Measurements from ENCODE around the gene BDKRB2. TPM values are rescaled to one million over a fixed set of nuclear protein-coding genes. Genes with fewer than 3 reads are reported as not detected.
A peak's percentile ranks its signal among the peaks of the same experiment; 100 is the strongest.

Gene BDKRB2
- polyA plus RNA-seq, 1 donor from 2014 or later: not detected

GRCh38 chr14:96255501-96256366 is 51.1 kb downstream of the BDKRB2 start, which contains the start of gene BDKRB1:
BDKRB1 (plus strand) TSS chr14:96256210; CDS start chr14:96263683, 7,473 bp downstream.
- H3K9me3 Mint-ChIP-seq: peaks cover 0 to 2% (median 2%) of the 10 kb centered on the region in 3 donors
- no peak within 1 kb of the TSS for H3K27ac Mint-ChIP-seq
- H3K36me3 Mint-ChIP-seq: no peaks in the 10 kb centered on the region
- H3K4me3 Mint-ChIP-seq: no peak within 1 kb of the TSS
- H3K27me3 Mint-ChIP-seq: peaks cover 19% of the 10 kb centered on the region
- H3K4me1 Mint-ChIP-seq: no peaks in the 10 kb centered on the region

GRCh38 chr14:96256407-96256806 is 51.8 kb downstream of the BDKRB2 start:
- H3K27me3 Mint-ChIP-seq: peaks cover 19% of the 10 kb centered on the region
- no peak overlapping the region for H3K27ac Mint-ChIP-seq

GRCh38 chr14:96257056-96257455 is 52.4 kb downstream of the BDKRB2 start:
- Mint-ChIP-seq H3K27me3 (peaks cover 13% of the 10 kb centered on the region), H3K9me3 (peaks cover 0 to 2% (median 0%) of the 10 kb centered on the region in 3 donors), H3K36me3 (no peaks in the 10 kb centered on the region), H3K27ac (no peak overlapping the region), H3K4me1 (no peaks in the 10 kb centered on the region), H3K4me3 (no peak overlapping the region)

More at GRCh38 chr14:96256407-96256806, 51.8 kb downstream of the BDKRB2 start:
- no peaks in the 10 kb centered on the region for H3K36me3 Mint-ChIP-seq
- H3K9me3 Mint-ChIP-seq: peaks cover 0 to 2% (median 2%) of the 10 kb centered on the region in 3 donors
- no peak overlapping the region for H3K4me3 Mint-ChIP-seq
- H3K4me1 Mint-ChIP-seq: no peaks in the 10 kb centered on the region

GRCh38 chr14:96257900-96258299 is 53.3 kb downstream of the BDKRB2 start:
- Mint-ChIP-seq H3K4me1 (no peaks in the 10 kb centered on the region), H3K36me3 (no peaks in the 10 kb centered on the region), H3K9me3 (peaks cover 0 to 2% (median 0%) of the 10 kb centered on the region in 3 donors), H3K27ac (no peak overlapping the region), H3K27me3 (peaks cover 13% of the 10 kb centered on the region), H3K4me3 (no peak overlapping the region)

GRCh38 chr14:96260341-96260821 is 55.7 kb downstream of the BDKRB2 start:
- H3K9me3 Mint-ChIP-seq: peaks cover 0 to 7% (median 2%) of the 10 kb centered on the region in 3 donors
- H3K4me1 Mint-ChIP-seq: no peaks in the 10 kb centered on the region
- no peaks in the 10 kb centered on the region for H3K36me3 Mint-ChIP-seq
- H3K4me3 Mint-ChIP-seq: no peak overlapping the region
- no peak overlapping the region for H3K27ac Mint-ChIP-seq
- H3K27me3 Mint-ChIP-seq: peaks cover 2% of the 10 kb centered on the region

- no peak overlapping the region for H3K27ac Mint-ChIP-seq
- no peaks in the 10 kb centered on the region for H3K4me1 Mint-ChIP-seq
- H3K27me3 Mint-ChIP-seq: peaks cover 2% of the 10 kb centered on the region
- peaks cover 0 to 7% (median 2%) of the 10 kb centered on the region in 3 donors for H3K9me3 Mint-ChIP-seq
- H3K36me3 Mint-ChIP-seq: peaks cover 3% of the 10 kb centered on the region
- H3K4me3 Mint-ChIP-seq: no peak overlapping the region
Measured at GRCh38 chr14:96261053-96261452, 56.4 kb downstream of the BDKRB2 start.

- Mint-ChIP-seq H3K36me3 (peaks cover 3% of the 10 kb centered on the region), H3K9me3 (peaks cover 0 to 7% (median 2%) of the 10 kb centered on the region in 3 donors), H3K27me3 (peaks cover 2% of the 10 kb centered on the region), H3K27ac (no peak overlapping the region), H3K4me3 (no peak overlapping the region), H3K4me1 (no peaks in the 10 kb centered on the region)
Measured at GRCh38 chr14:96261772-96262655, 57.4 kb downstream of the BDKRB2 start.

GRCh38 chr14:96263347-96264199 is 58.9 kb downstream of the BDKRB2 start:
- Mint-ChIP-seq H3K4me1 (no peaks in the 10 kb centered on the region), H3K9me3 (peaks cover 0 to 7% (median 2%) of the 10 kb centered on the region in 3 donors), H3K27ac (no peak overlapping the region), H3K27me3 (peaks cover 2% of the 10 kb centered on the region), H3K4me3 (peak overlapping the region in 1 of 4 donors; percentile 28), H3K36me3 (peaks cover 3% of the 10 kb centered on the region)

- H3K27me3 Mint-ChIP-seq: peaks cover 2% of the 10 kb centered on the region
- H3K36me3 Mint-ChIP-seq: peaks cover 3% of the 10 kb centered on the region
- H3K4me3 Mint-ChIP-seq: no peak overlapping the region
- H3K4me1 Mint-ChIP-seq: no peaks in the 10 kb centered on the region
- peaks cover 0 to 7% (median 2%) of the 10 kb centered on the region in 3 donors for H3K9me3 Mint-ChIP-seq
- no peak overlapping the region for H3K27ac Mint-ChIP-seq
Measured at GRCh38 chr14:96264200-96264553, 59.5 kb downstream of the BDKRB2 start.

- Mint-ChIP-seq H3K9me3 (peaks cover 0 to 7% (median 2%) of the 10 kb centered on the region in 3 donors), H3K36me3 (peaks cover 3% of the 10 kb centered on the region), H3K27me3 (peaks cover 2% of the 10 kb centered on the region), H3K27ac (no peak overlapping the region), H3K4me3 (no peak overlapping the region), H3K4me1 (no peaks in the 10 kb centered on the region)
Measured at GRCh38 chr14:96264853-96265252, 60.2 kb downstream of the BDKRB2 start.

GRCh38 chr14:96265383-96266095 is 60.9 kb downstream of the BDKRB2 start:
- peaks cover 3% of the 10 kb centered on the region for H3K36me3 Mint-ChIP-seq

GRCh38 chr14:96267336-96267735 is 62.7 kb downstream of the BDKRB2 start:
- H3K27me3 Mint-ChIP-seq: no peaks in the 10 kb centered on the region
- peaks cover 5% of the 10 kb centered on the region for H3K36me3 Mint-ChIP-seq
- no peak overlapping the region for H3K27ac Mint-ChIP-seq
- H3K4me3 Mint-ChIP-seq: no peak overlapping the region
- peaks cover 0 to 10% (median 2%) of the 10 kb centered on the region in 3 donors for H3K9me3 Mint-ChIP-seq
- no peaks in the 10 kb centered on the region for H3K4me1 Mint-ChIP-seq

More at GRCh38 chr14:96265383-96266095, 60.9 kb downstream of the BDKRB2 start:
- Mint-ChIP-seq H3K9me3 (peaks cover 0 to 7% (median 0%) of the 10 kb centered on the region in 3 donors), H3K4me1 (no peaks in the 10 kb centered on the region), H3K27me3 (no peaks in the 10 kb centered on the region), H3K4me3 (no peak overlapping the region), H3K27ac (no peak overlapping the region)

GRCh38 chr14:96267916-96268315 is 63.3 kb downstream of the BDKRB2 start:
- no peak overlapping the region for H3K27ac Mint-ChIP-seq
- no peaks in the 10 kb centered on the region for H3K4me1 Mint-ChIP-seq
- H3K27me3 Mint-ChIP-seq: no peaks in the 10 kb centered on the region
- no peak overlapping the region for H3K4me3 Mint-ChIP-seq
- H3K9me3 Mint-ChIP-seq: peaks cover 0 to 14% (median 2%) of the 10 kb centered on the region in 3 donors
- H3K36me3 Mint-ChIP-seq: peaks cover 5% of the 10 kb centered on the region

Measured in IgD-negative memory B cell (primary cell).